Fibroblast of the aortic adventitia (primary cell): Measurements from ENCODE around the gene ADK. TPM values are rescaled to one million over a fixed set of nuclear protein-coding genes. Genes with fewer than 3 reads are reported as not detected.

Experiments
- DNase-seq: peaks from one replicate; pipeline ENCODE4 v3.0.0-alpha.2; 2010; ENCODE audit warnings: low read depth
- H3K4me3 ChIP-seq: 2 replicates; pipeline ENCODE4 v1.5.1; 2011; ENCODE audit warnings: low read depth, mild to moderate bottlenecking, control low read depth, low read length, moderate library complexity
- total RNA-seq: library from RNA; depleted of rRNA; stranded (reverse); fragments of >200 nt; gene quantifications from 2 replicates; pipeline ENCODE4 v1.2.3, GENCODE V29; 2012; ENCODE audit warnings: low replicate concordance
- TF ChIP-seq, protein P1 (sequence below): IDR thresholded peaks from 2 replicates; pipeline ENCODE4 v1.5.1; 2011; ENCODE audit warnings: mild to moderate bottlenecking, low read length, control low read depth, inconsistent platforms; ENCODE audit not compliant: insufficient read depth

The ADK gene
- total RNA-seq, 1 donor = 96.8 TPM

DNA sequence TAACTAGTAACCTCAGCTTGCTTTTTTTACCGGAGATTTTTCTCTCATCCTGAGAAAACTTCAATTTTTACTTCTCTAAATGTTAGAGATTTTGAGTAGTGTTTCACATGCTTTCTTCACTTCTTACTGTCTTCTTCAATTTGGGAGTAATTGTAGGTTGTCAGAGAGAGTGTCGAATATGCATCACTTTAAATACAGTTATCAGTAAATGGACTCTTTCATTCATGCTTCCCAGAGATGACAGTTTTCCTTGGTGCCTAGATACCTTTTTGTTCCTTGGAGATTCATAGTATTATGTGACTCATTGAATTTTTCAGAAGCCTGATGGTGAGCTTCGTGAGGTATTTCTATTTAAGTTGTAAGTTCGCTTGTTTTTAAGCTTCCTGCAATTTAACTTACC is 169.7 kb downstream of the ADK start:
- TF ChIP-seq, protein P1, sequence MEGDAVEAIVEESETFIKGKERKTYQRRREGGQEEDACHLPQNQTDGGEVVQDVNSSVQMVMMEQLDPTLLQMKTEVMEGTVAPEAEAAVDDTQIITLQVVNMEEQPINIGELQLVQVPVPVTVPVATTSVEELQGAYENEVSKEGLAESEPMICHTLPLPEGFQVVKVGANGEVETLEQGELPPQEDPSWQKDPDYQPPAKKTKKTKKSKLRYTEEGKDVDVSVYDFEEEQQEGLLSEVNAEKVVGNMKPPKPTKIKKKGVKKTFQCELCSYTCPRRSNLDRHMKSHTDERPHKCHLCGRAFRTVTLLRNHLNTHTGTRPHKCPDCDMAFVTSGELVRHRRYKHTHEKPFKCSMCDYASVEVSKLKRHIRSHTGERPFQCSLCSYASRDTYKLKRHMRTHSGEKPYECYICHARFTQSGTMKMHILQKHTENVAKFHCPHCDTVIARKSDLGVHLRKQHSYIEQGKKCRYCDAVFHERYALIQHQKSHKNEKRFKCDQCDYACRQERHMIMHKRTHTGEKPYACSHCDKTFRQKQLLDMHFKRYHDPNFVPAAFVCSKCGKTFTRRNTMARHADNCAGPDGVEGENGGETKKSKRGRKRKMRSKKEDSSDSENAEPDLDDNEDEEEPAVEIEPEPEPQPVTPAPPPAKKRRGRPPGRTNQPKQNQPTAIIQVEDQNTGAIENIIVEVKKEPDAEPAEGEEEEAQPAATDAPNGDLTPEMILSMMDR = no peak
- DNase-seq = no peak
- H3K4me3 ChIP-seq = no peak overlapping the region

DNA sequence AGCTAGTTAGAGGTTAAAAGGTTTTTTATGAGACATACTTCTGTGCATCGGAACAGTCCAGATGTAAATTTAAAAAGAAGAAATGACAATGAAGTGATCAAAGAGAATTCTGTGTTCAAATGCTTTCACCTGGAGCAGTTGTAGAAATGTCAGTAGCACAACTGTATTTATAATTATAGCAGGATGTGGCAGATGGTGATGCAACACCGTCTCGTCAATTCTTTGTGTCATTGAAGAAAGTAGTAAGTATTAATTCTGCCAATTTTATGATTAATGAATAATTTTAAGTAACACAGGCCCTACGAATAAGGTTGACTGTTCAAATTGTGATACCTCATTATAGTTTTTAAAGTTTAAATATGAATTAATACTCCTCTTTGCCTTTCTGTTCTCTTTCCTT is 171.1 kb downstream of the ADK start:
- TF ChIP-seq, protein P1 = no peak
- no peak for DNase-seq

DNA sequence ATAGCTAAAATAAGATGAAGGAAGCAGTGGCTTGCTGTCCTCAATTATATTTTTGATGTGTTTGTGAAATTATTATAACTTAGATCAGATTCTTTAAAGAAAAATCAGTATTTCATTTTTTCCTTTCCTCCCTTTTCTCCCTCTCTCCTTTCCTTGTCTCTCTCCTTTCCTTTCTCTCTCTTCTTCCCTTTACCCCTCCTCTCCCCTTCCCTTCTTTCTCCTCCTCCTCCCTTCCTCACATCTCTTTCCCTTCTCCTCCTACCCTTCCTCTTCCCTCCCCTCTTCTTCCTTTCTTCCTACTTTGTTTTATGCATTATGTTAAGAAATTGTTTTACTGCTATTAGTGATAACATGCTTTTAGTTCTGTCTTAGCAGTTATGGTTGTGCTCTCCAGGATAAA is 171.5 kb downstream of the ADK start:
- DNase-seq = no peak
- H3K4me3 ChIP-seq = no peak overlapping the region
- TF ChIP-seq, protein P1 = no peak

More for the DNA sequence above, 171.1 kb downstream of the ADK start:
- H3K4me3 ChIP-seq = no peak overlapping the region

DNA sequence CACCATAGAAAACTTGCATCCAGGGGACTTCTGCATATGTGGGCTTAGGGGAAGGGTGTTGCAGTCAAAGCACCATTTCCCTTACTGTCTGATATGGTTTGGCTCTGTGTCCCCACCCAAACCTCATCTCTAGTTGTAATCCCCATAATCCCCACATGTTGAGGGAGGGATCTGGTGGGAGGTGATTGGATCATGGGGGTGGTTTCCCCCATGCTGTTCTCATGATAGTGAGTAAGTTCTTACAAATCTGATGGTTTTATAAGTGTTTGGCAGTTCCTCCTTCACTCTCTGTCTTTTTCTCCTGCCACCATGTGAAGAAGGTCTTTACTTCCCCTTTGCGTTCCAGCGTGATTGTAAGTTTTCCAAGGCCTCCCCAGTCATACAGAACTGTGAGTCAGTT is 177.4 kb downstream of the ADK start:
- no peak overlapping the region for H3K4me3 ChIP-seq
- DNase-seq = no peak
- TF ChIP-seq, protein P1 = no peak

DNA sequence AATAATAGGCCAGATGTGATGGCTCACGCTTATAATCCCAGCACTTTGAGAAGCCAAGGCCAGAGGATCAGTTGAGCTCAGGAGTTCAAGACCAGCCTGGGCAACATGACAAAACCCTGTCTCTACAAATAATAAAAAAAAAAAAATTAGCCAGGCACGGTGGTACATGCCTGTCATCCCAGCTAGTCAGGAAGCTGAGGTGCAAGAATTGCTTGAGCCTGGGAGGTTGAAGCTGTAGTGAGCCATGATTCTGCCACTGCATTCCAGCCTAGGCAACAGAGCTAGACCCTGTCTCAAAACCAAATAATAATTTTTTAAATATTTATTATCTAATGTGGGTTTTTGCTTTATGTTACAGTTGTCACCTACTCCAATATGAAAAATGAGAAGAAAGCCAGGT is 178.9 kb downstream of the ADK start:
- TF ChIP-seq, protein P1 = no peak
- peak; percentile 35 for DNase-seq
- H3K4me3 ChIP-seq = no peak overlapping the region

DNA sequence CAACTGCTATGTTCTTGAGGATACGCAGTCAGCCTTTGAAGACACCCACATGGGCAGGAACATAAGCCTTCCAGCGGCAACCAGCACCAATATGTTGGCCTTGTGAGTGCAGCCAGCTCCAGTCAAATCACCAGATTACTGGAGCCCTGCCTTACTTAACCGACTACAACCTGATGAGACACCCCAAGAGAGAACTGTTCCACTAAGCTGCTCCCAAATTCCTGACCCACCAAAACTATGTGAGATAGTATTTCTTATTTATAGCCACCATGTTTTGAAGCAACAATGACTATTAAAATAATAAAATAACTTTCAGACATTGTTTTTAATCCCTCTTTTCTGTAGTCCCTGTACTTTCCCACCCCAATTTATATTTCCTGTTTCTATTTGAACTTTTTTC is 179.6 kb downstream of the ADK start:
- H3K4me3 ChIP-seq = no peak overlapping the region
- TF ChIP-seq, protein P1 = no peak
- DNase-seq = no peak

DNA sequence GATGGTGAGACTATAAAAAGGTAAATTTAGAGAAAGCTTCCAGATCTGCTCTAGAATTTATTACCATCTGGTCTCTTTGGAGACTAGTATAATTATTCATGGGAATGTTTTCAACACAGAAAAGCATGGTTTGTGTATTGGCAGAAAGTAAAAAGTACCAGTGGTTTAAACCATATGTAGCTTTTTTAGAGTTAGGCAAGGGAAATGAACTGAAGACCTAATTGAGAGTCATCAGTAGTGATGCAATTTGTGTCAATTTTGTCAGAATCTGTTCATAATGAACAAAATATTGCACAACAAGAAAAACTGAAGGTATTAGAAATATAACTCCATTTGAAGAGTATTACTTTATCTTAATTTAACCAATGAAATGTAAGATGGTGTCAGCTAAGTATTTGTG is 181.4 kb downstream of the ADK start:
- peak; percentile 47 for DNase-seq
- H3K4me3 ChIP-seq = no peak overlapping the region
- TF ChIP-seq, protein P1 = no peak
